Right lobe of liver (tissue), 4 donors: Measurements from ENCODE around the gene ZNF2.

ENCODE experiments used
- CTCF ChIP-seq, 4 donors: fragments of 200-600 bp in 3 of 4; fragments of 450-650 bp in 1 of 4; IDR thresholded peaks; one replicate each; pipeline versions ENCODE4 v1.5.1 to v1.8.0; 2016 to 2022; ENCODE audit warnings: antibody characterized with exemption in 4 of 4, mild to moderate bottlenecking in 2 of 4
- POLR2A ChIP-seq: fragments of 450-650 bp; IDR thresholded peaks from one replicate; pipeline ENCODE4 v1.6.1; 2017; ENCODE audit warnings: antibody characterized with exemption, mild to moderate bottlenecking
- donor health status: DM: no; HTN: no; CAD: no.
- donor health status: DM: no; HTN: no; CAD: no.
- donor health status: DM: no; HTN: yes; CAD: no.

- TF ChIP-seq POLR2A (no peak), CTCF (IDR thresholded peaks at IDR 0.05) (no peak)
Measured at GRCh38 chr2:95174031-95174542, 8.5 kb downstream of the ZNF2 start.
